SK-N-SH treated with all-trans-retinoic acid at 6 μM for 48 hours (cell line): Measurements from ENCODE around the gene GCNA.

Experiments used
- ATAC-seq: fragments of 200-7000 bp; cut with Tn5 transposase; 3 replicates; pipeline ENCODE4 v1.9.1; 2020; ENCODE audit warnings: mild to moderate bottlenecking, moderate library complexity
- ARNTL ChIP-seq: fragments of 450-650 bp; formaldehyde crosslinking; IDR thresholded peaks from 2 replicates; pipeline ENCODE4 v1.5.0; 2020; ENCODE audit warnings: low read depth, mild to moderate bottlenecking, moderate library complexity, borderline replicate concordance
- BACH2 ChIP-seq: fragments of 250-450 bp; sonication (Bioruptor Pico); IDR thresholded peaks from 2 replicates; pipeline ENCODE4 v1.9.0; 2021; ENCODE audit warnings: mild to moderate bottlenecking, borderline replicate concordance
- CREB5 ChIP-seq: fragments of 250-450 bp; sonication (Bioruptor Pico); IDR thresholded peaks from 2 replicates; pipeline ENCODE4 v1.5.1; 2020; ENCODE audit warnings: low read depth, mild to moderate bottlenecking, moderate library complexity
- CSDC2 ChIP-seq: fragments of 250-450 bp; sonication (Bioruptor Pico); IDR thresholded peaks from 2 replicates; pipeline ENCODE4 v1.5.0; 2020; ENCODE audit warnings: mild to moderate bottlenecking, moderate library complexity
- CSRNP3 ChIP-seq: fragments of 250-450 bp; sonication (Bioruptor Pico); IDR thresholded peaks from 2 replicates; pipeline ENCODE4 v1.5.1; 2021; ENCODE audit warnings: mild to moderate bottlenecking, moderate library complexity
- ESRRG ChIP-seq: fragments of 250-450 bp; sonication (Bioruptor Pico); IDR thresholded peaks from 2 replicates; pipeline ENCODE4 v1.6.1; 2021; ENCODE audit warnings: mild to moderate bottlenecking
- GLIS3 ChIP-seq: fragments of 250-450 bp; sonication (Bioruptor Pico); IDR thresholded peaks from 2 replicates; pipeline ENCODE4 v1.5.0; 2020; ENCODE audit warnings: mild to moderate bottlenecking, moderate library complexity
- ISL1 ChIP-seq: fragments of 250-450 bp; sonication (Bioruptor Pico); IDR thresholded peaks from 2 replicates; pipeline ENCODE4 v2.1.2; 2022; ENCODE audit warnings: mild to moderate bottlenecking, moderate library complexity
- OSR1 ChIP-seq: fragments of 250-450 bp; sonication (Bioruptor Pico); IDR thresholded peaks from 2 replicates; pipeline ENCODE4 v1.8.0; 2022; ENCODE audit warnings: moderate library complexity, mild to moderate bottlenecking, inconsistent platforms
- PATZ1 ChIP-seq: fragments of 250-450 bp; sonication (Bioruptor Pico); IDR thresholded peaks from 2 replicates; pipeline ENCODE4 v1.8.0; 2020; ENCODE audit warnings: mild to moderate bottlenecking, moderate library complexity, borderline replicate concordance
- POU6F1 ChIP-seq: fragments of 250-450 bp; sonication (Bioruptor Pico); IDR thresholded peaks from 2 replicates; pipeline ENCODE4 v1.8.0; 2021; ENCODE audit warnings: low read depth, mild to moderate bottlenecking, moderate library complexity, borderline replicate concordance
- PPARA ChIP-seq: fragments of 250-450 bp; sonication (Bioruptor Pico); IDR thresholded peaks from 2 replicates; pipeline ENCODE4 v1.5.0; 2020; ENCODE audit warnings: mild to moderate bottlenecking, borderline replicate concordance
- RARB ChIP-seq: fragments of 250-450 bp; sonication (Bioruptor Pico); IDR thresholded peaks from 2 replicates; pipeline ENCODE4 v1.8.0; 2021; ENCODE audit warnings: mild to moderate bottlenecking, moderate library complexity
- SNAI2 ChIP-seq: fragments of 250-450 bp; sonication (Bioruptor Pico); IDR thresholded peaks from 2 replicates; pipeline ENCODE4 v1.5.0; 2020; ENCODE audit warnings: mild to moderate bottlenecking, moderate library complexity
- TCF4 ChIP-seq: fragments of 250-450 bp; sonication (Bioruptor Pico); IDR thresholded peaks from 2 replicates; pipeline ENCODE4 v1.8.0; 2021; ENCODE audit warnings: mild to moderate bottlenecking, moderate library complexity, borderline replicate concordance
- TOX ChIP-seq: fragments of 250-450 bp; sonication (Bioruptor Pico); IDR thresholded peaks from 2 replicates; pipeline ENCODE4 v1.8.0; 2021; ENCODE audit warnings: mild to moderate bottlenecking, moderate library complexity, borderline replicate concordance
- TSHZ2 ChIP-seq: fragments of 250-450 bp; sonication (Bioruptor Pico); IDR thresholded peaks from 2 replicates; pipeline ENCODE4 v1.5.0; 2020; ENCODE audit warnings: mild to moderate bottlenecking, moderate library complexity
- ZC3H10 ChIP-seq: fragments of 250-450 bp; sonication (Bioruptor Pico); IDR thresholded peaks from 2 replicates; pipeline ENCODE4 v1.5.1; 2021; ENCODE audit warnings: mild to moderate bottlenecking, moderate library complexity
- ZFP30 ChIP-seq: fragments of 450-650 bp; formaldehyde crosslinking; IDR thresholded peaks from 2 replicates; pipeline ENCODE4 v1.5.0; 2022; ENCODE audit warnings: mild to moderate bottlenecking, moderate library complexity
- ZNF565 ChIP-seq: fragments of 450-650 bp; formaldehyde crosslinking; conservative IDR thresholded peaks from 2 replicates; pipeline ENCODE4 v1.5.0; 2020; ENCODE audit warnings: low read depth, mild to moderate bottlenecking, moderate library complexity
- ZNF70 ChIP-seq: fragments of 450-650 bp; formaldehyde crosslinking; IDR thresholded peaks from 2 replicates; pipeline ENCODE4 v1.5.0; 2020; ENCODE audit warnings: mild to moderate bottlenecking, moderate library complexity

The GCNA gene

GRCh38 chrX:71534773-71535544 lies 43.3 kb upstream of the GCNA start:
- no peak for ATAC-seq
- TF ChIP-seq CREB5 (CRISPR knock-in tag) (no peak), ESRRG (CRISPR knock-in tag) (no peak), PATZ1 (CRISPR knock-in tag) (no peak), POU6F1 (no peak), TSHZ2 (CRISPR knock-in tag) (no peak), ZNF70 (CRISPR knock-in tag) (no peak), RARB (CRISPR knock-in tag) (no peak), ZNF565 (no peak), TCF4 (no peak), ARNTL (CRISPR knock-in tag) (no peak), CSRNP3 (CRISPR knock-in tag) (no peak), PPARA (no peak), TOX (no peak)

GRCh38 chrX:71536285-71536684 lies 42.0 kb upstream of the GCNA start:
- no peak for ATAC-seq
- TF ChIP-seq PPARA (no peak), ZC3H10 (no peak), ZNF70 (CRISPR knock-in tag) (no peak), BACH2 (CRISPR knock-in tag) (no peak), RARB (CRISPR knock-in tag) (no peak), OSR1 (CRISPR knock-in tag) (no peak), ZNF565 (no peak), GLIS3 (CRISPR knock-in tag) (no peak), ARNTL (CRISPR knock-in tag) (no peak), PATZ1 (CRISPR knock-in tag) (no peak)

- no peak for ATAC-seq
- TF ChIP-seq ZC3H10 = no peak
- TF ChIP-seq SNAI2 (CRISPR knock-in tag) = no peak
- TF ChIP-seq OSR1 (CRISPR knock-in tag) = no peak
- TF ChIP-seq ARNTL (CRISPR knock-in tag) = no peak
- TF ChIP-seq TSHZ2 (CRISPR knock-in tag) = no peak
- TF ChIP-seq TCF4 = no peak
- TF ChIP-seq ZFP30 (CRISPR knock-in tag) = no peak
- TF ChIP-seq ISL1 (CRISPR knock-in tag) = no peak
- no peak for TF ChIP-seq CSDC2 (CRISPR knock-in tag)
- TF ChIP-seq BACH2 (CRISPR knock-in tag) = no peak
- no peak for TF ChIP-seq PPARA
- no peak for TF ChIP-seq TOX
Measured at GRCh38 chrX:71537743-71538142, 40.5 kb upstream of the GCNA start.
